COR-L47 (cell line): Measurements from ENCODE around the gene CYP19A1.

ENCODE experiments used
- DNase-seq: peaks from one replicate; lab custom pipeline; 2025; lab: John Stamatoyannopoulos, UW

The CYP19A1 gene

GRCh38 chr15:51260202-51260601 lies 78.2 kb downstream of the CYP19A1 start:
- DNase-seq: no peak

- no peak for DNase-seq
These were observed 82.9 kb downstream of the CYP19A1 start for GRCh38 chr15:51255533-51255932.

GRCh38 chr15:51253366-51253765 lies 85.0 kb downstream of the CYP19A1 start:
- DNase-seq: no peak

GRCh38 chr15:51252671-51253070 lies 85.7 kb downstream of the CYP19A1 start:
- DNase-seq: no peak

- DNase-seq: no peak
These were observed 86.8 kb downstream of the CYP19A1 start for GRCh38 chr15:51251556-51251955.

- no peak for DNase-seq
These were observed 88.0 kb downstream of the CYP19A1 start for GRCh38 chr15:51250217-51251011.

GRCh38 chr15:51245628-51246027 lies 92.8 kb downstream of the CYP19A1 start:
- no peak for DNase-seq

DNA sequence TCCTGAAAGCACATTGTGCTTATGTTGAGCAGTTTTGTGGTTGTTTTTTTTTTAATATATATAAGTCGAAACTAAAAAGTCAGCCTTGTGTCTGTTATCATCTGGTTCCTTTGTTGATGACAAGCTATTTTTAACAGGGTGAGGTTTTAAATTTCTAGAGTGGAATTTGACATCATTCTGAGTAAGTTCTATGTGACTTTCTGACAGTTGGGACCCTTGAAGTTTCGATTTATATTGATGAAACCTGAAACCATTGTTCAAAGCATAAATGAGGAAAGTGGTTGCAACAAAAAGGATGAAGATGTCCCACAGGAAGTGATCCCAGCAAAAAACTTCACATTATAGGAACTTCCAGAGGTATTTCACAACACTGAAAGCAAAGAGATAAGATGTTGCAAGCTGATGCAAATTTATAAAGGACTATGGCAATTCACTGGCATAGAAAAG lies 94.0 kb downstream of the CYP19A1 start:
- DNase-seq: no peak

DNA sequence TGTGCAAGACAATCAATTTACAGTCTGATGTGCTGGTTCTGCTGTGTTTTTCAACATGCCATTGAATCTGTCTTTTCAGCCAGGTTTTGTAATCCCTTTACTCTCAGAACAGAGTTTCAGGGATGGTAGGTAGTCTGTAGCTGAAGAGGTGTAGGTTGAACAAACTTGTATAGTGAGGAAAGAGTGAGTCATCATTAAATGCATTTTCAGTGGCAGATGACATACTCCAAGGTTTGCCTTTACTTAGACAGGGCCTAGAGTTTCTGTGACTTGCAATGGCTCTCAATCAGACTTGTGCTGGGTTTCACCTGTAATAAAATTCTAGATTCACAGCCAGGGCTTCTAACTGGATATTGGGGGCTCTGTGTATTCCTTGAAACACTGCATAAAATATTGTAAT lies 94.6 kb downstream of the CYP19A1 start:
- DNase-seq: no peak

DNA sequence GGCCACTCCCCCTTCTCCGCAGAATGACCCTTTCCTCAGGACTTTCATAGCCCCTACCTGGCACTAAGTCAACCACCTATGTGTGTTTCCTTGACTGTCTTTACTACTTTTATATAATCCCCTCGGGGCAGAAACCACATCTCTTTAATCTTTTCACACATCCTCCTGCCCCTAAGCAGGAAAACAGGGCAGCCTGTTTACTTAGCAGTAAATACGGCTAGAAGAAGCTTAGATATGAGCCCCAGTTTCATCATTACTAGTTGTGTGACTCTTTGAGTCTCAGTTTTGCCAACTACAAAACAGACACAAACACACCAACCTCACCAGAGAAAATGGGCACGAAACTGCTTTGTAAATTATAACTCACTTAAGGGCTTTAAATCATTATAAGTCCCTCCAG lies 98.3 kb downstream of the CYP19A1 start:
- DNase-seq: no peak

DNA sequence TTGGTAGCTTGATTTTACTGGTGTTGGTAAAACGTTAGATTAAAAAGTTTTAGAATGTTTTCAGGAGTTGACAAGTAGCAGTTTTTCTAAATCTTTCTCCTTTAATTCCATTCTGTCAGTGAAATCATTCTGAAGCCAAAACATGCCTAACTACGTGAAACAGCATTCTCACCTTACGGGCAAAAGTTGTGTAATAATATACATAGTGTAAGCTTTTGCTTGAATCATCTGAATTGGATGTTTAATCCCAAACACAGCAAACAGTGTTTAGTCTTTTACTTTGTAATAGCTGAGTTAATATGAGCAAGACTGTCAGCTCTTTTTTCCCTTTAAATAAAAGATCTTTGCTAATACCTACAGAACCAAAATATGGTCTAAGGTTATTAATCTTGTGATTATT lies 100.6 kb downstream of the CYP19A1 start:
- DNase-seq: no peak

DNA sequence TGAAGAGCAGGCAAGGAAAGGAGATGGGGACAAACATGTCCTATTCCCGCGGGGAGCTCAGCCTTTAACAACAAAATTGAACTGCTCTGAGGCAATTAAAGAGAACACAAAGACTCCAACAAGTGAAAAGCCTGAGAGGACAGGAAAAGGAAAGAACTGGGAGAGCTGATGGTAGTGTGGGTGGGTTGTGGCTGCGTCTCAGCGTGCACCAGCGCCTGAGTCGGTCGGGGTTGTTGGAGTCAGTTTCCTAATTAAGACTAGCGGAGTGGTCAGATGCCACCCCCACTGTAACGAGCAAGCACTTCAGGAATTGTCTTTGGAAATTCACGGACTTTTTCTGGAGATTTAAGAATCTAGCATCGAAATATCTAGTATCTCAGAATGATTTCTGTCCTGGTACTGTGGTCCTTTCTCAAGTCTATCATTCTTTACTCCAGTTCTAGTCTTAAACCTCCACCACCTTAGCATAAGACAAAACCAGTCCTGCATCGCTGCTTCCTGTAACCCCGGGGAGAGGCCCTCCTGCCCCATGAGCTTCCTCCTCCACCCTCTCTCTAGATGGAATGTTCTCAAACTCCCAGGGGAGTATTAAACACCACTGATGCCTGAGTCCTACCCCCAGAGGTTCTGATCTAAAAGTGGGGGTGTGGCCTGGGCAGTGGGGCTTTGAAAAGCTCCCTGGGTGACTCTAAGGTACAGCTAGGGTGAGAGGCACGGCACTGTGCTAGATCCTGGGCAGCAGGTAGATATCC lies 104.0 kb downstream of the CYP19A1 start:
- DNase-seq: no peak

DNA sequence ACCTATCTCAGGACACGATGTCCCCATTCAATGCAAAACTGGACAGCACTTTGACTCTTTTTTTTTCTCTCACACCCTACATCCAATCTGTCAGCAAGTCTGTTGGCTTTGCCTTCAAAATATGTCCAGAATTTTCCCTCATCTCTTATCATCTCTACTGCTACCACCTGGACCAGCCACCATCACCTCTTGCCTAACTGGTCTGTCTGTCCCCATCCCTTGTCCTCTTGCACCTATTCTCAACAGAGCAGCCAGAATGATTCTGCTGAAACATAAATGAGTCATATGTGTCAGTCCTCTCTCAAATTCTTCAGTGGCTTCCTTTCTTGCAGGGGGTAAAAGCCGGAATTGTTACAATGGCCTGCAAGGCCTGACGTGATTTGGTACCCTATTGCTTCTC lies 105.8 kb downstream of the CYP19A1 start:
- DNase-seq: no peak

DNA sequence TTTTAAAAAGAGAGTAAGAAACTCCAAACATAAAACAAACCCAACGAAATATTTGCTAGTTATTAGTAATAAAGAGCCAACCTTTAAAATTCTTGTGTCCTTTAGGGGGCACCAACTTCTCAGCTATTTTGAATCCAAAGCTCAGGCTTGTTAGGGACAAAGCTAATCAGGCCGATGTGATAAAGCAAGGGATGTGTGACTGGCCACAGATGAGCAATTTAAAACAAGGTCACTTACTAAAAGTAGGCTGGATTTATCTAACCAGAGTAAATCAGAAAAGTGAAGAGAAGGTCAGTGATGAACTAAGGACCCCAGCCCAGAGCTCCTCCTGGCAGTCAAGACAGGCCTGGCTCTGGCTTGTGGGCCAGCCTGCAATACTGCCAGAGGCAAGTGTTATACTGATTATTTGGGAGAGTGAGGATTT lies 108.5 kb downstream of the CYP19A1 start:
- peak; percentile 55 for DNase-seq

DNA sequence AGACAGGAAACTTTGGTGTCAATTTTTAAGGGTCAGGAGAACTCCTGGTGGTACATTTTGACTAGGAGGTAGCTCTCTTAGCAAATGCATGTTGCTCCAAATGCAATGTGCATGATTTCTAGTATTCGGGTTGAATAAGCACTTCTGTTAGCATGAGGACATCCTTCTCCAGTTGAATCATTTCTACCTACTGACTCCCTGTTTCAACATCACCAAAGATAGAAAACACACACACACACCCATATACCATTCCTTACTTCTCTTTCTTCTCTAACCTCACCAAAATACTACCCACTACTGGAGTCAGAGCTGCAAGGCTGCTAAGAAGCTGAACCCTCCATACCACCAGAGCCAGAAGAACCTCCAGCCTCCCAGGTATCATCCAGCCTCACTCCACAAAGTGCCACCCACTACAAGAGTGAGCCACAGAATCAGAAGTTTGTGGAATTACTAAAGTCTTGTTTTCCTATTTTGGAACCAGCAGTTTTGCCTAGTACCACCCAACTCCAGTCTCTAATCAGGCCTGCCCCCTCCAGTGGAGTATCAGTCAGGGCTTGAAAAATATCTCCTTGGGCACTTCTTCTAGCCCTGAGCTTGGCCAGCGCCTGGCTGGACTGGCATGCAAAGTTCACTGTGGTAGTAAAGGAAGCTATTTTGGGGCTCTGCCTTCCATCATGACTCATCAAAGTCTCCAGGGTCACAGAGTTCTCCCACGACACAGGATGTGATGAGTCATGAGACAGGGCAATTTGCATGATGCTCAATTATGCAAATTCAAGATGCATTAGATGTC lies 110.3 kb downstream of the CYP19A1 start:
- DNase-seq: no peak

- no peak for DNase-seq
These were observed 111.7 kb downstream of the CYP19A1 start for GRCh38 chr15:51226576-51227210.

DNA sequence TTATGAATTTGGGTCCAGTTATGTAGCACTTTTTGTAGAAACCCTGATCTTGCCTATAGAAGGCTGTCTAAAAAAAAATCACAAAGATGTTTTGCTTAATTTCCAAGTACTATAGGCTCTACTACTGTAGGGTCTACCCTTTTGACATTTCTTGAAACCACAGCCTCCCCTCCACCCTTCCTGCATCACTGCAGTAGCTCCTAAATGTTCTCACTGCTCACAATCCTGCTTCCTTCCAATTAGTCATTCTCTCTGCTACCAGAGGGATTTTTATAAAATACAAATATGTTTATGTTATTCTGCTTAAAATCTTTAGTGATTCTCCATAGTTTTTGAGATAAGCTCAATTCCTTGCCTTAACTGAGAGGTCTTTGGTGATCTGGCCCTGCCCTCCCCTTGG lies 114.0 kb downstream of the CYP19A1 start:
- DNase-seq: no peak

DNA sequence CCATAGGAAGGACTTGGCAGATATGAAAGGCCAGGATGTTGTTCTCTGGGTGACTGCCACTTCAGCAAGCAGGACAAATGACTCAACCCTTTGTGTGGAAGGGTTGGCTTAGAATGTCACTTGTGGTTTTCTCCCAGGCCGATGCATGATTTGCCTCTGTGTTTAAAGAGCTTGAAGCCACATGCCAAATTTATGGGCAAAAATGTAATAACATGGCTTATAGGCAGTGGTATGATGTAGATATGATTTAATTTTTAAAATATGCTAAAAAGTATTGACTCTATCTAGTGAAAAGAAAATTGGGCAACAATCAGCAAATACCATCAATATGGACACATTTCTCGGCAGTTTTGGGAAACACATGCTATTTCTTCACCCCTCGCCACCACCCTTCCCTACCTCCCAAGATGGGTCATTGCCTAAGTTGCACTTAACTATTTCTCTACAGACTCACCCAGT lies 114.6 kb downstream of the CYP19A1 start:
- no peak for DNase-seq

DNA sequence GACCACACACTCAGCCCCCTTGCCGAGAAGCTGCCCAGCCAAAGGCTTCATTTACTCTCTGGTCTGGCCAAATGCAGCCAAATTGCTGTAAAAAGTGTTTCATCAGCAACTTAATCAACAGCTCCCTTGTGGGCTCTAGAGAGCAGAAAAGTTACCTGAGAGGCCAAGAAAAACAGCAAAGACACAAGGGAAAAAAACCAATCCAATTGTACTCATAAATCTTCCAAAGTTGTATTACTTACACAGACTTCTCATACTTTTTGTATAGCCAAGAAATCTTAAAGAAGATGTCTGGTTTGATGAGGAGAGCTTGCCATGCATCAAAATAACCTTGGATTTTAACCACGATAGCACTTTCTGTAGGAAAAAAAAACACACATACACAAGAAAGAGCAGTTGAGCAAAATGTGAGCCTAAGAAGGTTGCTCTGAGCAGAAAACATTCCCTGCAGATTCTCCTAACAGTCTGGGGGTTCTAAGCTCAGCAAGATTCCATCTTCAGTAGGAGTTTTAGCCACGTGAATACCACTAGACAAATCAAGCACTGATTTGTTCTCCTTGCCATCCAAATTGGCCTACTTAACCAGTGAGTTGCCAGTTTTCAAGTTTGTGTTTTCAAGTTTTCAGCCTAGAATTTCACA lies 120.0 kb downstream of the CYP19A1 start:
- no peak for DNase-seq

DNA sequence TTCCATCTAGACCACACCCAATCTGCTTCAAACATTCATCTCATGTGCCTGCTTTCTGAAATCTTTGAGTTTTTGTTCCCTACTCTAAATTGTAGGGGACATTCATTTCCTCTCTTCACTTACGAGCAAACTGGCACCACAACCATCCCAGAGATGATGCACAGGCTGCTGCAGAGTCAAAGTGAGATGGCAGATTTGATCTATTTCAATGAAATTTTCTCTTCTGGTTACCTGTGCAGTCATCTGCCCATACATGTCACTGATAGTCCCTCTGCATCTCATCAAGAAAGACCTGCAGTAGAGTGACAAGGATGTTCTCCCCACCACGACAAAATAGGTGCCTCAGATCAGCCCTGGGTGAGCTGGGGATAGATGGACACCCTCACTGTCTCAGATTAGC lies 125.5 kb downstream of the CYP19A1 start:
- DNase-seq: no peak

GRCh38 chr15:51212239-51212638 lies 126.2 kb downstream of the CYP19A1 start:
- no peak for DNase-seq
